Smooth muscle cell (in vitro differentiated cells): Measurements from ENCODE around the gene LRRC23. TPM values are rescaled to one million over a fixed set of nuclear protein-coding genes. Genes with fewer than 3 reads are reported as not detected.

Source experiments
- DNase-seq: peaks from one replicate; lab custom pipeline; 2025; ENCODE audit not compliant: unreplicated experiment; lab: John Stamatoyannopoulos, UW
- H2AFZ ChIP-seq: fragments of 200-600 bp; sonication (generic); 2 replicates; pipeline ENCODE4 v1.6.0; 2016; ENCODE audit warnings: antibody characterized with exemption, low read depth, mild to moderate bottlenecking
- H3F3A ChIP-seq: fragments of 200-600 bp; sonication (generic); 2 replicates; pipeline ENCODE4 v1.6.0; 2017; ENCODE audit warnings: antibody characterized with exemption, low read depth
- H3K27ac ChIP-seq: fragments of 200-600 bp; sonication (generic); 2 replicates; pipeline ENCODE4 v1.5.1; 2016; ENCODE audit warnings: low read depth, mild to moderate bottlenecking
- H3K27me3 ChIP-seq: fragments of 200-600 bp; sonication (generic); 2 replicates; pipeline ENCODE4 v1.6.1; 2016; ENCODE audit warnings: low read depth, mild to moderate bottlenecking
- H3K36me3 ChIP-seq: fragments of 200-600 bp; sonication (generic); 2 replicates; pipeline ENCODE4 v1.5.1; 2016; ENCODE audit warnings: low read depth
- H3K4me1 ChIP-seq: fragments of 200-600 bp; sonication (generic); 2 replicates; pipeline ENCODE4 v1.5.1; 2016; ENCODE audit warnings: low read depth
- H3K4me2 ChIP-seq: fragments of 200-600 bp; sonication (generic); 2 replicates; pipeline ENCODE4 v1.6.0; 2016; ENCODE audit warnings: mild to moderate bottlenecking
- H3K4me3 ChIP-seq: fragments of 200-600 bp; sonication (generic); 2 replicates; pipeline ENCODE4 v1.5.1; 2016; ENCODE audit warnings: mild to moderate bottlenecking
- H3K79me2 ChIP-seq: fragments of 200-600 bp; sonication (generic); 2 replicates; pipeline ENCODE4 v1.6.0; 2016; ENCODE audit warnings: low read depth, mild to moderate bottlenecking
- H3K9ac ChIP-seq: fragments of 200-600 bp; sonication (generic); 2 replicates; pipeline ENCODE4 v1.6.0; 2016; ENCODE audit warnings: low read depth
- H3K9me3 ChIP-seq: fragments of 200-600 bp; sonication (generic); replicated peaks from 2 replicates; pipeline ENCODE4 v1.5.1; 2016; ENCODE audit warnings: low read depth
- H4K20me1 ChIP-seq: fragments of 200-600 bp; sonication (generic); 2 replicates; pipeline ENCODE4 v1.6.0; 2016; ENCODE audit warnings: low read depth
- WGBS: methylation state at CpG from one replicate; pipeline ENCODE4 v1.1.7; 2016; ENCODE audit warnings: low lambda C conversion rate; 5-methylcytosine and 5-hydroxymethylcytosine counted together
- polyA plus RNA-seq: library from polyadenylated mRNA; unstranded; fragments of >200 nt; fragmentation: Nextera tagmentation; extraction: Ambion mirVana; gene quantifications from 2 replicates; pipeline ENCODE4 v1.2.1, GENCODE V29; 2016
- total RNA-seq: library from RNA; depleted of rRNA; stranded (reverse); fragments of >200 nt; gene quantifications from 2 replicates; pipeline ENCODE4 v1.2.3, GENCODE V29; 2014
- TF ChIP-seq, protein P1 (sequence below): fragments of 200-600 bp; sonication (generic); IDR thresholded peaks from 2 replicates; pipeline ENCODE4 v1.5.1; 2017; ENCODE audit warnings: borderline replicate concordance, mild to moderate bottlenecking, antibody characterized with exemption; ENCODE audit not compliant: insufficient read depth, poor library complexity, severe bottlenecking

Gene LRRC23
- total and polyA plus RNA-seq, 2 experiments from 2014 or later, result 14.2 to 19.5 TPM

DNA sequence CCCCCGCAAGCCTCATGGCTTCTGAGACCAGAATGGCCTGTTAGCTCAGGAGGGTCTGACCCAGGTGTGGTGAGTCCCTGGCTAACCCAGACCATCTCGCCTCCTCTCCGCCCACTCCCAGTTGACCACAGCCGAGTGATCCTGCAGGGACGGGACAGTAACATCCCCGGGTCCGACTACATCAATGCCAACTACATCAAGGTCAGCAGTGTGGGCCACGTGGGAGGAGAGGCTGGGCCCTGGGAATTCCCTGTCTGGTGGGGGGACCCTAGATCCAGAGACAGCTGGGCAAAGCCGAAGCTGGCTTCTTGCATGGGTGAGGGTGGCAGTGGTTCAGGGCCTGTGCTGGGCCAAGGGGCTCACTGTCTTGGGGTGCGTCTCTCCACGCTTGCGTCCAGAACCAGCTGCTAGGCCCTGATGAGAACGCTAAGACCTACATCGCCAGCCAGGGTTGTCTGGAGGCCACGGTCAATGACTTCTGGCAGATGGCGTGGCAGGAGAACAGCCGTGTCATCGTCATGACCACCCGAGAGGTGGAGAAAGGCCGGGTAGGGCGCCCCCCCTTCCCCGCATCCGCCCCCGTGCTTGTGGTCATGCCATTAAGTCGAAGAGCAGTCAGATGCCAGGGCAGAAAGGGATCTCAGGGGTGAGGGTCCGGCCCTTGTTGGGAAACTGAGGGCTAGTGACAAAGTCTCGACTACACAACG is 51.6 kb downstream of the LRRC23 start:
- peaks cover 4% of the 10 kb centered on the region for H3K4me1 ChIP-seq
- H3F3A ChIP-seq, result peaks cover 5% of the 10 kb centered on the region
- H3K4me3 ChIP-seq, result no peak overlapping the region
- H3K27ac ChIP-seq, result no peak overlapping the region
- no peak for DNase-seq
- no peaks in the 10 kb centered on the region for H4K20me1 ChIP-seq
- H3K4me2 ChIP-seq, result no peak overlapping the region
- no peaks in the 10 kb centered on the region for H3K36me3 ChIP-seq
- TF ChIP-seq, protein P1, sequence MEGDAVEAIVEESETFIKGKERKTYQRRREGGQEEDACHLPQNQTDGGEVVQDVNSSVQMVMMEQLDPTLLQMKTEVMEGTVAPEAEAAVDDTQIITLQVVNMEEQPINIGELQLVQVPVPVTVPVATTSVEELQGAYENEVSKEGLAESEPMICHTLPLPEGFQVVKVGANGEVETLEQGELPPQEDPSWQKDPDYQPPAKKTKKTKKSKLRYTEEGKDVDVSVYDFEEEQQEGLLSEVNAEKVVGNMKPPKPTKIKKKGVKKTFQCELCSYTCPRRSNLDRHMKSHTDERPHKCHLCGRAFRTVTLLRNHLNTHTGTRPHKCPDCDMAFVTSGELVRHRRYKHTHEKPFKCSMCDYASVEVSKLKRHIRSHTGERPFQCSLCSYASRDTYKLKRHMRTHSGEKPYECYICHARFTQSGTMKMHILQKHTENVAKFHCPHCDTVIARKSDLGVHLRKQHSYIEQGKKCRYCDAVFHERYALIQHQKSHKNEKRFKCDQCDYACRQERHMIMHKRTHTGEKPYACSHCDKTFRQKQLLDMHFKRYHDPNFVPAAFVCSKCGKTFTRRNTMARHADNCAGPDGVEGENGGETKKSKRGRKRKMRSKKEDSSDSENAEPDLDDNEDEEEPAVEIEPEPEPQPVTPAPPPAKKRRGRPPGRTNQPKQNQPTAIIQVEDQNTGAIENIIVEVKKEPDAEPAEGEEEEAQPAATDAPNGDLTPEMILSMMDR, result no peak
- no peaks in the 10 kb centered on the region for H3K9me3 ChIP-seq
- H2AFZ ChIP-seq, result no peak overlapping the region
- H3K9ac ChIP-seq, result no peak overlapping the region
- H3K27me3 ChIP-seq, result no peaks in the 10 kb centered on the region
- H3K79me2 ChIP-seq, result no peaks in the 10 kb centered on the region
- 79% methylated on average over 27 of the region's 28 CpGs for WGBS

DNA sequence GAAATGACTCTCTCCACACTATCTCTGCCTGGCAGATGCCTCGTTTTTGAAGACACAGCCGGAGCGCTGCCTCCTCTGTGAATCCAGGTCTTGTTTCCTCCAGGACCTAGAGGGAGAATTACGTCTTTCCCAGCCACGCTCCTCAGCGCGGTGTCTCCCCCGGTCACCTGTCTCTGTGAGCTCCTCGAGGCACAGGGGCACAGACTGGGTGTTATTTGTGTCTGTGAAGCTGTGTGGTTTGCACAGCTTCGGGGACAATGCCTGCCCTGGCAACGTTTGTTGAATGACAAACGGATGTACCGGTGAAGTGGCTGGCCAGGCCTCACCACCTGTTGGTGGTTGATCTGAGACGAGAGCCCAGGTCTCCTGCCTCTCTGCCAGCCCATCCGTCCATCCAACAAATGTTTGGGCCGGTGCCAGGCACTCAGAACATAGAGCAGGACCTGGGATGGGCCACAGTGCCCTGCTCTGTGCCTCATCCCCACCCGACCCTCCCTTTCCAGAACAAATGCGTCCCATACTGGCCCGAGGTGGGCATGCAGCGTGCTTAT is 52.6 kb downstream of the LRRC23 start:
- Histone ChIP-seq H4K20me1 (no peaks in the 10 kb centered on the region), H2AFZ (no peak overlapping the region), H3K79me2 (no peaks in the 10 kb centered on the region), H3K9me3 (no peaks in the 10 kb centered on the region), H3K4me3 (no peak overlapping the region), H3K4me2 (no peak overlapping the region), H3K9ac (no peak overlapping the region), H3F3A (peaks cover 7% of the 10 kb centered on the region), H3K36me3 (no peaks in the 10 kb centered on the region), H3K27ac (no peak overlapping the region), H3K27me3 (no peaks in the 10 kb centered on the region), H3K4me1 (peaks cover 13% of the 10 kb centered on the region)
- TF ChIP-seq, protein P1, result no peak
- no peak for DNase-seq
- 90% methylated on average over 20 of the region's 20 CpGs for WGBS

DNA sequence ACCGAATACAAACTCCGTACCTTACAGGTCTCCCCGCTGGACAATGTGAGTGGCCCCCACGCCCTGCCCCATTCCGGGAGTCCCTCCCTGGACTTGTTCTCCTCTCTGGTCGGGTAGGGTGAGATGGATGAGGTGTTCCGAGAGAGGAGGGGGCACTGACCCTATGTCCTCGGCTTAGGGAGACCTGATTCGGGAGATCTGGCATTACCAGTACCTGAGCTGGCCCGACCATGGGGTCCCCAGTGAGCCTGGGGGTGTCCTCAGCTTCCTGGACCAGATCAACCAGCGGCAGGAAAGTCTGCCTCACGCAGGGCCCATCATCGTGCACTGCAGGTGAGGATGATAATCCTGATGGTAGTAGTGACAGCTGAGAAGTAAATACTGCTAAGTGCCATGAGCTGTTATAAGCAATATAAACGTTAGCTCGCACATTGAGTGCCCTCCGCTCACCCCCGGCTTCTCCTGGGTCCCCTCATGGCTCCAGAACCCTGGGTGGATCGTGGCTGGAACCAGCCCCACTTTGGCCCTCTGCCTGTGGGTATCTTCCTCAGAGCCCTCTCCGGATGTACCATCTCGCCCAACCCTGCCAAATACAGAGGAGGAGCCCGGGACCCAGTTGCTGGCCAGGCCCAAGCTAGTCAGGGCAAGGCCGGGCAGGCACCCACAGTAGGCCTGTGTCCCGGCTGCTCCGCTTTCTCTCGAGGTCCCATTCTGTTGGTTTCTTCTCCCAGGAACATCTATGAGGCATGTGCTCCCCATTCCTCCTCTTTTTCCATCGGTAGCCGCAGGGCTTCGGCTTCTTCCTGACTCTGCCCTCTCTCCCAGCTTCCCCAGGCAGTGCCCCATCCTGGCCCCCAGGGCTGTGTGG is 53.4 kb downstream of the LRRC23 start:
- peaks cover 19% of the 10 kb centered on the region for H3K4me1 ChIP-seq
- no peaks in the 10 kb centered on the region for H3K79me2 ChIP-seq
- no peak overlapping the region for H3K27ac ChIP-seq
- WGBS, result 94% methylated on average over 28 of the region's 28 CpGs
- no peaks in the 10 kb centered on the region for H4K20me1 ChIP-seq
- no peaks in the 10 kb centered on the region for H3K27me3 ChIP-seq
- TF ChIP-seq, protein P1, result no peak
- no peak overlapping the region for H2AFZ ChIP-seq
- H3K4me3 ChIP-seq, result no peak overlapping the region
- peaks cover 7% of the 10 kb centered on the region for H3F3A ChIP-seq
- H3K4me2 ChIP-seq, result no peak overlapping the region
- H3K36me3 ChIP-seq, result no peaks in the 10 kb centered on the region
- no peaks in the 10 kb centered on the region for H3K9me3 ChIP-seq
- H3K9ac ChIP-seq, result no peak overlapping the region
- DNase-seq, result no peak
